HepG2 (cell line): Measurements from ENCODE around the gene CPPED1. TPM values are rescaled to one million over a fixed set of nuclear protein-coding genes. Genes with fewer than 3 reads are reported as not detected.

Source experiments
- ATAC-seq: fragments of 200-7000 bp; cut with Tn5 transposase; 3 replicates; pipeline ENCODE4 v1.9.1; 2020; ENCODE audit warnings: mild to moderate bottlenecking, moderate library complexity
- BruUV-seq: library from RNA; stranded (reverse); fragments of 400-500 nt; replicated peaks from 2 replicates; lab custom pipeline; 2021; lab: Mats Ljungman, UMichigan
- CTCF ChIA-PET: fragments of 300-600 bp; formaldehyde crosslinking; extraction: SDS; loops from one replicate; lab custom pipeline; 2021; ENCODE audit warnings: low total read pairs, inconsistent platforms, low intra/inter-chr PET ratio; lab: Yijun Ruan, JAX
- POLR2A ChIA-PET: fragments of 350-600 bp; sonication (Branson Sonifier 250); formaldehyde crosslinking; loops from one replicate; lab custom pipeline; 2020; ENCODE audit warnings: antibody characterized with exemption, inconsistent platforms; lab: Yijun Ruan, JAX
- DNase-seq: peaks from one replicate; pipeline ENCODE4 v3.0.0-alpha.2; 2015; ENCODE audit warnings: low spot score
- FAIRE-seq: peaks from 3 replicates; lab custom pipeline; 2011; peaks lifted over from hg19 to GRCh38; lab: Jason Lieb, UNC
- H2AFZ ChIP-seq: one replicate; pipeline ENCODE4 v1.6.1; 2011; ENCODE audit warnings: low read length, inconsistent platforms
- H3K27ac ChIP-seq: fragments of 300-600 bp; 3 replicates; pipeline ENCODE4 v1.8.0; 2011; ENCODE audit warnings: mixed run types, mild to moderate bottlenecking, mixed read lengths, low read length, inconsistent platforms; ENCODE audit not compliant: insufficient read depth; ENCODE audit errors: extremely low read length
- H3K27me3 ChIP-seq, 2 experiments: fragments of 200-600 bp in 1 of 2; 2 replicates in 1 of 2; 3 replicates in 1 of 2; pipeline versions ENCODE4 v1.6.0 to v1.8.0; 2011; ENCODE audit warnings: low read length in 2 of 2, mild to moderate bottlenecking in 2 of 2, moderate library complexity in 2 of 2, inconsistent platforms in 1 of 2; ENCODE audit not compliant: insufficient read depth in 2 of 2, control insufficient read depth in 1 of 2
- H3K36me3 ChIP-seq, 2 experiments: fragments of 200-600 bp in 1 of 2; replicated peaks in 1 of 2; 2 replicates in 1 of 2; 3 replicates in 1 of 2; pipeline versions ENCODE4 v1.5.1 to v1.8.0; 2011; ENCODE audit warnings: low read length in 2 of 2, inconsistent platforms in 1 of 2; ENCODE audit not compliant: insufficient read depth in 2 of 2, control insufficient read depth in 1 of 2
- H3K4me1 ChIP-seq: 2 replicates; pipeline ENCODE4 v1.5.1; 2012; ENCODE audit warnings: low read length, inconsistent platforms; ENCODE audit not compliant: insufficient read depth
- H3K4me2 ChIP-seq: 2 replicates; pipeline ENCODE4 v1.6.0; 2011; ENCODE audit warnings: low read depth, low read length, inconsistent platforms
- H3K4me3 ChIP-seq, 3 experiments: fragments of 200-600 bp in 1 of 3; sonication (generic), shearing (Covaris generic) in 1 of 3; replicated peaks in 1 of 3; 2 replicates each; pipeline ENCODE4 v1.5.1; 2011 to 2016; ENCODE audit warnings: low read length in 3 of 3, inconsistent platforms in 2 of 3, low read depth in 2 of 3, mild to moderate bottlenecking in 2 of 3, control low read depth in 1 of 3, mixed read lengths in 1 of 3; ENCODE audit not compliant: insufficient read depth in 1 of 3
- H3K79me2 ChIP-seq: one replicate; pipeline ENCODE4 v1.6.1; 2011; ENCODE audit warnings: low read length, inconsistent platforms; ENCODE audit not compliant: insufficient read depth
- H3K9ac ChIP-seq: 2 replicates; pipeline ENCODE4 v1.6.0; 2011; ENCODE audit warnings: mild to moderate bottlenecking, low read depth, low read length, inconsistent platforms; ENCODE audit not compliant: insufficient read depth
- H3K9me3 ChIP-seq: 2 replicates; pipeline ENCODE4 v1.5.1; 2012; ENCODE audit warnings: mild to moderate bottlenecking, low read length
- H4K20me1 ChIP-seq: 2 replicates; pipeline ENCODE4 v1.6.0; 2011; ENCODE audit warnings: inconsistent platforms, mild to moderate bottlenecking, low read length, moderate library complexity; ENCODE audit not compliant: insufficient read depth
- CC2D1A ChIP-seq: sonication (generic); formaldehyde crosslinking; IDR thresholded peaks from 2 replicates; pipeline ENCODE4 v1.8.1; 2023; ENCODE audit warnings: mild to moderate bottlenecking, missing genetic modification reagents
- ESRRA ChIP-seq: sonication (generic); formaldehyde crosslinking; IDR thresholded peaks from 2 replicates; pipeline ENCODE4 v1.5.1; 2020; ENCODE audit warnings: mild to moderate bottlenecking, low read depth, missing genetic modification reagents
- RBM22 ChIP-seq: fragments of 200-400 bp; formaldehyde crosslinking; optimal IDR thresholded peaks from 2 replicates; pipeline ENCODE3; 2017; ENCODE audit warnings: mild to moderate bottlenecking, low read length, moderate library complexity
- ZMAT3 ChIP-seq: sonication (generic); formaldehyde crosslinking; conservative IDR thresholded peaks from 2 replicates; pipeline ENCODE4 v1.7.0; 2021; ENCODE audit warnings: missing genetic modification reagents
- WGBS: methylation state at CpG from one replicate; pipeline ENCODE4 v1.1.6; 2017; ENCODE audit warnings: low lambda C conversion rate; 5-methylcytosine and 5-hydroxymethylcytosine counted together
- in situ Hi-C: cut with HindIII; loops from 2 replicates; pipeline ENCODE4 v1.10.0; 2017; ENCODE audit warnings: low pct_unique_long_range_greater_than_20kb; ENCODE audit not compliant: extremely low pct_ligation_motif_present
- intact Hi-C: fragments of 100-400 bp; cut with micrococcal nuclease; formaldehyde crosslinking; loops from one replicate; pipeline ENCODE4 v1.10.0; 2022; ENCODE audit not compliant: unreplicated experiment
- polyA plus RNA-seq, 8 experiments: library from polyadenylated mRNA; depleted of rRNA in 3 of 8; stranded (reverse) in 7 of 8; unstranded in 1 of 8; fragments of >200 nt; fragmentation: Illumina TruSeq in 4 of 8; extraction: Trizol in 4 of 8; gene quantifications; 2 replicates each; pipeline versions ENCODE4 v1.2.1 to v1.2.3, GENCODE V29; 2011 to 2016; ENCODE audit warnings: low read depth in 4 of 8, missing spikeins in 1 of 8, mixed read lengths in 1 of 8; ENCODE audit not compliant: insufficient read depth in 1 of 8
- total RNA-seq, 5 experiments: library from RNA; depleted of rRNA; stranded (reverse); fragments of >200 nt; fragmentation: Illumina TruSeq; extraction: Trizol; gene quantifications; 2 replicates each; pipeline ENCODE4 v1.2.3, GENCODE V29; 2016; ENCODE audit warnings: low read depth in 1 of 5
- TF ChIP-seq, protein P1 (sequence below): sonication (generic); formaldehyde crosslinking; IDR thresholded peaks from 2 replicates; pipeline ENCODE4 v1.4.0; 2020; ENCODE audit warnings: missing genetic modification reagents

Gene CPPED1
- total and polyA plus RNA-seq, 2 of the 13 experiments (the other 11 are each of a cell fraction or from before 2014, with no cell fraction given): 66.6 to 71.3 TPM

DNA sequence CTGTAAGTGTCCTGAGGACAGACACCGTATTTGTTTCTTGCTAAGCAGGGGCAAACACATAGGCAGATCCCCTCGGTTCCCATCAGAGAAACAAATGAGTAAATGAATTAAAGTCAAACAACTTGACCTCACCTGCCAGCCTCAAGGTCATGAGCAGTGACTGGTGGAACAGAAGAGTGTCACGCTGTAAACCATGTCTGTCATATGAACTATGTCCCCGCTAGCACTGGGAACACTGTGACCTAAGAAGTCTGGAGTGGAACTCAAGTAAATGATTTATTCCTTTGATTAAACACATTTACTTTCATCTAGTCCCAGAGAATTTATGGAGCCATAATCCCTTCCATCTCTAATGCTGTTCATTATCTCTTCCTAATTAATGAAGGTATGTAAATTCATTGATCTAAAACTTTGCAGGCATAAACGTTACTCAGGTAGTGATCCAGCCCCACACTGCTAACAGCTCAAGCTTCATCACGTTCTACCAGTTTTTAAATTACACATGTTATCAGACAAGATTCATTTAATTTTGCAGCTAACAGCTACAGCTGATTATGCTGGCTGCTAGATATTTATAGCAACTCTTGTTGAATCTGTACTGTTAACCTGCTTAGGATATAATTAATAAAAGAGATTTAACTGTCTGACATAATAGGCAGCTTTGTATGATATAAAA is 38.7 kb downstream of the CPPED1 start:
- CTCF ChIA-PET: no interaction called here
- Histone ChIP-seq H3K27ac (no peak overlapping the region), H2AFZ (no peak overlapping the region), H4K20me1 (no peaks in the 10 kb centered on the region), H3K9me3 (no peaks in the 10 kb centered on the region), H3K36me3 (peaks cover 10 to 25% of the 10 kb centered on the region in 2 experiments)
- no TSS peak for BruUV-seq
- POLR2A ChIA-PET: interaction anchor here (1.2 kb wide), 1 partner anchor 10 kb away, joined by 4 read pairs; no protein-coding TSS in a partner anchor
- TF ChIP-seq CC2D1A (CRISPR knock-in tag) (no peak), RBM22 (peak; percentile 88), ZMAT3 (CRISPR knock-in tag) (no peak), ESRRA (CRISPR knock-in tag) (0 out of 2 replicates have a peak, but pooled peaks have one; percentile 40)
- TF ChIP-seq, protein P1, sequence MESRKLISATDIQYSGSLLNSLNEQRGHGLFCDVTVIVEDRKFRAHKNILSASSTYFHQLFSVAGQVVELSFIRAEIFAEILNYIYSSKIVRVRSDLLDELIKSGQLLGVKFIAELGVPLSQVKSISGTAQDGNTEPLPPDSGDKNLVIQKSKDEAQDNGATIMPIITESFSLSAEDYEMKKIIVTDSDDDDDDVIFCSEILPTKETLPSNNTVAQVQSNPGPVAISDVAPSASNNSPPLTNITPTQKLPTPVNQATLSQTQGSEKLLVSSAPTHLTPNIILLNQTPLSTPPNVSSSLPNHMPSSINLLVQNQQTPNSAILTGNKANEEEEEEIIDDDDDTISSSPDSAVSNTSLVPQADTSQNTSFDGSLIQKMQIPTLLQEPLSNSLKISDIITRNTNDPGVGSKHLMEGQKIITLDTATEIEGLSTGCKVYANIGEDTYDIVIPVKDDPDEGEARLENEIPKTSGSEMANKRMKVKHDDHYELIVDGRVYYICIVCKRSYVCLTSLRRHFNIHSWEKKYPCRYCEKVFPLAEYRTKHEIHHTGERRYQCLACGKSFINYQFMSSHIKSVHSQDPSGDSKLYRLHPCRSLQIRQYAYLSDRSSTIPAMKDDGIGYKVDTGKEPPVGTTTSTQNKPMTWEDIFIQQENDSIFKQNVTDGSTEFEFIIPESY (CRISPR knock-in tag): peak; percentile 88
- TF ChIP-seq, all 625 proteins: peak for 3
- H3K4me1 ChIP-seq: peaks cover 27% of the 10 kb centered on the region
- no peak overlapping the region for H3K4me2 ChIP-seq
- H3K27me3 ChIP-seq: no peaks in the 10 kb centered on the region
- DNase-seq: no peak
- no peak for ATAC-seq
- H3K4me3 ChIP-seq: no peak overlapping the region
- no peak overlapping the region for H3K9ac ChIP-seq
- in situ Hi-C loops (no loop called here), intact Hi-C loops (no loop called here)
- 95% methylated on average over 6 of the region's 6 CpGs for WGBS
- peaks cover 25% of the 10 kb centered on the region for H3K79me2 ChIP-seq
- no peak for FAIRE-seq
